ENCODE data around the gene PCDH9.

GRCh38 chr13:66984241-66984640, 245.9 kb downstream of the PCDH9 start:
- TF ChIP-seq YY1 (IDR thresholded peaks at IDR 0.05; ENCODE audit: insufficient read depth, insufficient read length): no peak
- no peak for TF ChIP-seq ZNF274 (IDR thresholded peaks at IDR 0.05; ENCODE audit: low read depth, low read length)
- TF ChIP-seq SUZ12 (IDR thresholded peaks at IDR 0.05; ENCODE audit: extremely low read depth, insufficient read depth, insufficient read length): no peak

Measured in NT2/D1 (cell line).